Stomach (tissue), 4 donors: Measurements from ENCODE around the gene SPINT4.

Source experiments
- CTCF ChIP-seq, 7 experiments: fragments of 450-650 bp in 4 of 7; fragments of 200-600 bp in 3 of 7; sonication (generic) in 3 of 7; IDR thresholded peaks; one replicate each; pipeline ENCODE4 v1.5.1; 2016 to 2019; ENCODE audit warnings: antibody characterized with exemption in 7 of 7, control low read depth in 2 of 7, mild to moderate bottlenecking in 1 of 7
- EP300 ChIP-seq: sonication (generic); formaldehyde crosslinking; IDR thresholded peaks from one replicate; pipeline ENCODE4 v1.6.1; 2017; ENCODE audit warnings: antibody characterized with exemption
- POLR2A ChIP-seq, 4 donors: fragments of 450-650 bp; IDR thresholded peaks; one replicate each; pipeline ENCODE4 v1.6.1; 2016; ENCODE audit warnings: antibody characterized with exemption in 4 of 4, control low read depth in 2 of 4, mild to moderate bottlenecking in 1 of 4, moderate library complexity in 1 of 4
- POLR2AphosphoS5 ChIP-seq, 3 donors: sonication (generic); formaldehyde crosslinking; IDR thresholded peaks; one replicate each; pipeline ENCODE4 v1.6.1; 2016; ENCODE audit warnings: antibody characterized with exemption in 3 of 3

GRCh38 chr20:45745015-45745414 lies 22.9 kb downstream of the SPINT4 start:
- TF ChIP-seq CTCF (IDR thresholded peaks at IDR 0.05) (no peak), POLR2AphosphoS5 (IDR thresholded peaks at IDR 0.05) (no peak), POLR2A (IDR thresholded peaks at IDR 0.05) (no peak), EP300 (no peak)
